HG02759 (cell line): ENCODE measurements around the gene RNPEPL1.

Source experiments
- ATAC-seq: cut with Tn5 transposase; IDR thresholded peaks from one replicate; pipeline ENCODE4 v1.9.1; 2021; ENCODE audit warnings: mild to moderate bottlenecking, moderate library complexity; ENCODE audit not compliant: unreplicated experiment

Gene RNPEPL1

GRCh38 chr2:240576036-240576435 lies 7.8 kb downstream of the RNPEPL1 start:
- ATAC-seq, result no peak

GRCh38 chr2:240576436-240577205 lies 8.3 kb downstream of the RNPEPL1 start:
- no peak for ATAC-seq

GRCh38 chr2:240577281-240578109 lies 9.2 kb downstream of the RNPEPL1 start:
- no peak for ATAC-seq

GRCh38 chr2:240578110-240578450 lies 9.8 kb downstream of the RNPEPL1 start:
- ATAC-seq, result no peak

GRCh38 chr2:240578488-240578887 lies 10.2 kb downstream of the RNPEPL1 start:
- ATAC-seq, result no peak

GRCh38 chr2:240579071-240579762 lies 10.9 kb downstream of the RNPEPL1 start:
- ATAC-seq, result no peak

- no peak for ATAC-seq
Measured at GRCh38 chr2:240579771-240580614, 11.7 kb downstream of the RNPEPL1 start.

GRCh38 chr2:240581811-240582210 lies 13.5 kb downstream of the RNPEPL1 start:
- ATAC-seq, result no peak

- ATAC-seq, result no peak
Measured at GRCh38 chr2:240582781-240583180, 14.5 kb downstream of the RNPEPL1 start.

GRCh38 chr2:240583774-240584173 lies 15.5 kb downstream of the RNPEPL1 start:
- no peak for ATAC-seq

- ATAC-seq, result peak; percentile 51
Measured at GRCh38 chr2:240584486-240585031, 16.3 kb downstream of the RNPEPL1 start.

GRCh38 chr2:240585101-240585500 lies 16.8 kb downstream of the RNPEPL1 start:
- ATAC-seq, result peak; percentile 32

- ATAC-seq, result no peak
Measured at GRCh38 chr2:240585681-240586197, 17.5 kb downstream of the RNPEPL1 start.

GRCh38 chr2:240586198-240586918 lies 18.1 kb downstream of the RNPEPL1 start, which contains the start of gene CAPN10:
Gene CAPN10, plus strand, starts transcription at chr2:240586734. Its CDS starts 178 bp downstream, at chr2:240586912.
- peak; percentile 74 for ATAC-seq

GRCh38 chr2:240586919-240587800 lies 18.9 kb downstream of the RNPEPL1 start:
- ATAC-seq, result peak; percentile 9

GRCh38 chr2:240588006-240588655 lies 19.8 kb downstream of the RNPEPL1 start:
- no peak for ATAC-seq

- no peak for ATAC-seq
Measured at GRCh38 chr2:240588669-240589068, 20.4 kb downstream of the RNPEPL1 start.

- no peak for ATAC-seq
Measured at GRCh38 chr2:240589375-240589774, 21.1 kb downstream of the RNPEPL1 start.
